H9 (cell line): ENCODE data around the gene ALCAM. TPM values are rescaled to one million over a fixed set of nuclear protein-coding genes. Genes with fewer than 3 reads are reported as not detected.
A peak's percentile ranks its signal among the peaks of the same experiment; 100 is the strongest.

Experiments used
- DNase-seq: peaks from one replicate; pipeline ENCODE4 v3.0.0-alpha.2; 2017
- H2AFZ ChIP-seq: one replicate; pipeline ENCODE4 v1.6.1; 2013; ENCODE audit warnings: mild to moderate bottlenecking, low read length, control low read depth, moderate library complexity
- H2AK5ac ChIP-seq: 2 replicates; pipeline ENCODE4 v1.6.1; 2013; ENCODE audit warnings: low read length, control low read depth, mixed read lengths; ENCODE audit not compliant: insufficient read length
- H2BK120ac ChIP-seq: one replicate; pipeline ENCODE4 v1.6.1; 2013; ENCODE audit warnings: low read depth, mild to moderate bottlenecking, low read length, control low read depth, inconsistent platforms; ENCODE audit not compliant: poor library complexity, severe bottlenecking
- H2BK12ac ChIP-seq: 2 replicates; pipeline ENCODE4 v1.6.1; 2013; ENCODE audit warnings: low read length, control low read depth, mixed read lengths, low read depth; ENCODE audit not compliant: insufficient read length
- H2BK15ac ChIP-seq: 2 replicates; pipeline ENCODE4 v1.6.1; 2013; ENCODE audit warnings: low read depth, low read length, control low read depth
- H2BK20ac ChIP-seq: one replicate; pipeline ENCODE4 v1.6.1; 2013; ENCODE audit warnings: low read depth, mild to moderate bottlenecking, low read length, control low read depth, inconsistent platforms; ENCODE audit not compliant: poor library complexity, severe bottlenecking
- H2BK5ac ChIP-seq: 2 replicates; pipeline ENCODE4 v1.6.1; 2013; ENCODE audit warnings: low read length, control low read depth, mixed read lengths; ENCODE audit not compliant: insufficient read length
- H3K14ac ChIP-seq: 2 replicates; pipeline ENCODE4 v1.6.1; 2013; ENCODE audit warnings: low read length, control low read depth; ENCODE audit not compliant: insufficient read depth
- H3K18ac ChIP-seq: 2 replicates; pipeline ENCODE4 v1.6.1; 2013; ENCODE audit warnings: low read depth, mild to moderate bottlenecking, mixed read lengths, low read length, control low read depth; ENCODE audit not compliant: insufficient read length
- H3K23ac ChIP-seq: 2 replicates; pipeline ENCODE4 v1.6.1; 2013; ENCODE audit warnings: low read length, control low read depth, mixed read lengths, low read depth; ENCODE audit not compliant: insufficient read length
- H3K23me2 ChIP-seq: 2 replicates; pipeline ENCODE4 v1.6.1; 2013; ENCODE audit warnings: low read depth, mild to moderate bottlenecking, mixed read lengths, low read length, control low read depth; ENCODE audit not compliant: insufficient read length, poor library complexity, severe bottlenecking
- H3K27ac ChIP-seq: 2 replicates; pipeline ENCODE4 v1.5.1; 2013; ENCODE audit warnings: low read length, control low read depth, mixed read lengths, low read depth; ENCODE audit not compliant: insufficient read length
- H3K27me3 ChIP-seq: 2 replicates; pipeline ENCODE4 v1.6.1; 2013; ENCODE audit warnings: low read length, control low read depth, inconsistent platforms; ENCODE audit not compliant: insufficient read depth
- H3K4ac ChIP-seq: 2 replicates; pipeline ENCODE4 v1.6.1; 2013; ENCODE audit warnings: low read depth, mild to moderate bottlenecking, control low read depth, inconsistent platforms, low read length, moderate library complexity
- H3K4me1 ChIP-seq: 2 replicates; pipeline ENCODE4 v1.6.1; 2013; ENCODE audit warnings: low read length, control low read depth, inconsistent platforms; ENCODE audit not compliant: insufficient read depth
- H3K4me2 ChIP-seq: 2 replicates; pipeline ENCODE4 v1.6.1; 2013; ENCODE audit warnings: low read length, control low read depth, mixed read lengths; ENCODE audit not compliant: insufficient read length, insufficient read depth
- H3K56ac ChIP-seq: 2 replicates; pipeline ENCODE4 v1.6.1; 2013; ENCODE audit warnings: low read depth, mild to moderate bottlenecking, mixed read lengths, low read length, control low read depth; ENCODE audit not compliant: insufficient read length
- H3K79me1 ChIP-seq: 2 replicates; pipeline ENCODE4 v1.6.1; 2013; ENCODE audit warnings: low read depth, mild to moderate bottlenecking, moderate library complexity, low read length, control low read depth, inconsistent platforms; ENCODE audit not compliant: insufficient read depth, poor library complexity, severe bottlenecking
- H3K79me2 ChIP-seq: 2 replicates; pipeline ENCODE4 v1.6.1; 2013; ENCODE audit warnings: low read length, control low read depth, inconsistent platforms; ENCODE audit not compliant: insufficient read depth
- H3K9ac ChIP-seq: 2 replicates; pipeline ENCODE4 v1.6.1; 2013; ENCODE audit warnings: low read length, control low read depth, mixed read lengths; ENCODE audit not compliant: insufficient read length; ENCODE audit errors: extremely low read depth
- H3K9me3 ChIP-seq: one replicate; pipeline ENCODE4 v1.6.1; 2013; ENCODE audit warnings: low read depth, low read length, inconsistent platforms; ENCODE audit not compliant: control insufficient read depth
- H3T11ph ChIP-seq: one replicate; pipeline ENCODE4 v1.6.1; 2013; ENCODE audit warnings: mild to moderate bottlenecking, low read length, control low read depth, inconsistent platforms
- H4K20me1 ChIP-seq: one replicate; pipeline ENCODE4 v1.6.1; 2013; ENCODE audit not compliant: control insufficient read depth, insufficient read length, insufficient read depth
- H4K5ac ChIP-seq: 2 replicates; pipeline ENCODE4 v1.6.1; 2013; ENCODE audit warnings: low read depth, mild to moderate bottlenecking, mixed read lengths, low read length, control low read depth; ENCODE audit not compliant: insufficient read length
- H4K8ac ChIP-seq: replicated peaks from 2 replicates; pipeline ENCODE4 v1.6.1; 2013; ENCODE audit warnings: low read length, control low read depth, mixed read lengths, low read depth; ENCODE audit not compliant: insufficient read length
- H4K91ac ChIP-seq: 2 replicates; pipeline ENCODE4 v1.6.1; 2013; ENCODE audit warnings: low read depth, mild to moderate bottlenecking, moderate library complexity, mixed read lengths, low read length, control low read depth; ENCODE audit not compliant: insufficient read length
- H3K27ac Mint-ChIP-seq, 3 experiments: 2 replicates in 2 of 3; 3 replicates in 1 of 3; pipeline ENCODE4 v1.8.0; 2020 to 2021; ENCODE audit warnings: mixed read lengths in 3 of 3, mild to moderate bottlenecking in 1 of 3, moderate library complexity in 1 of 3
- H3K27me3 Mint-ChIP-seq: 2 replicates; pipeline ENCODE4 v1.8.0; 2021; ENCODE audit warnings: low read depth, mild to moderate bottlenecking, moderate library complexity, mixed read lengths
- H3K36me3 Mint-ChIP-seq, 3 experiments: 2 replicates in 2 of 3; 3 replicates in 1 of 3; pipeline ENCODE4 v1.8.0; 2020 to 2021; ENCODE audit warnings: low read depth in 3 of 3, mixed read lengths in 3 of 3; ENCODE audit not compliant: insufficient read depth in 1 of 3
- H3K4me1 Mint-ChIP-seq, 2 experiments: 2 replicates each; pipeline ENCODE4 v1.8.0; 2020; ENCODE audit warnings: mixed read lengths in 2 of 2
- H3K4me3 Mint-ChIP-seq, 2 experiments: 2 replicates in 1 of 2; 3 replicates in 1 of 2; pipeline ENCODE4 v1.8.0; 2020 to 2021; ENCODE audit warnings: mild to moderate bottlenecking in 2 of 2, mixed read lengths in 2 of 2, moderate library complexity in 1 of 2
- H3K9me3 Mint-ChIP-seq, 2 experiments: 2 replicates in 1 of 2; 3 replicates in 1 of 2; pipeline ENCODE4 v1.8.0; 2020; ENCODE audit warnings: mild to moderate bottlenecking in 2 of 2, mixed read lengths in 2 of 2, moderate library complexity in 1 of 2
- CTCF ChIP-seq: fragments of 200-600 bp; sonication (generic); conservative IDR thresholded peaks from 3 replicates; pipeline ENCODE4 v1.8.0; 2021; ENCODE audit warnings: antibody characterized with exemption, mild to moderate bottlenecking
- WGBS: extraction: QIAGEN DNeasy Blood & Tissue Kit; methylation state at CpG from one replicate; pipeline ENCODE4 v1.1.7; 2013; ENCODE audit warnings: missing lambda C conversion rate, low lambda C conversion rate, mixed read lengths; ENCODE audit not compliant: insufficient read length; ENCODE audit errors: extremely low coverage; 5-methylcytosine and 5-hydroxymethylcytosine counted together
- total RNA-seq: library from RNA; stranded (reverse); gene quantifications from 2 replicates; pipeline ENCODE4 v1.2.1, GENCODE V29; 2021

The ALCAM gene
- total RNA-seq, 1 experiment from 2014 or later = 43.7 TPM

- no peak overlapping the region for H3K4me2 ChIP-seq
- H3K4ac ChIP-seq = no peak overlapping the region
- no peak overlapping the region for H4K5ac ChIP-seq
- H2BK15ac ChIP-seq = no peak overlapping the region
- no peak overlapping the region for H2BK12ac ChIP-seq
- WGBS = no CpG with 5 or more reads among the region's 2 CpGs
- no peaks in the 10 kb centered on the region for H3K23me2 ChIP-seq
- H3K9me3 ChIP-seq = no peaks in the 10 kb centered on the region
- H3K14ac ChIP-seq = no peak overlapping the region
- H3K27me3 ChIP-seq = no peaks in the 10 kb centered on the region
- peaks cover 8 to 9% of the 10 kb centered on the region in 2 experiments; a peak in 3 of 5 replicates for H3K9me3 Mint-ChIP-seq
- peaks cover 7 to 9% (median 7%) of the 10 kb centered on the region in 3 experiments; a peak in 6 of 7 replicates for H3K36me3 Mint-ChIP-seq
- no peak overlapping the region for H4K91ac ChIP-seq
- no peak overlapping the region for H2BK20ac ChIP-seq
- peak overlapping the region in 2 of 3 experiments; percentile 5 to 19; a peak in 1 of 7 replicates for H3K27ac Mint-ChIP-seq
- H3K4me1 ChIP-seq = no peaks in the 10 kb centered on the region; the same call in 1 of the 2 replicates
- H4K8ac ChIP-seq = no peak overlapping the region
- no peak overlapping the region for H2BK5ac ChIP-seq
- H2AK5ac ChIP-seq = no peak overlapping the region
- no peak overlapping the region for H2AFZ ChIP-seq
- H3K4me1 Mint-ChIP-seq = peaks cover 12% of the 10 kb centered on the region in 2 experiments
- DNase-seq = no peak
- no peak overlapping the region for H3K56ac ChIP-seq
- no peaks in the 10 kb centered on the region for H3K79me1 ChIP-seq
- H3K9ac ChIP-seq = no peak overlapping the region
- H4K20me1 ChIP-seq = no peaks in the 10 kb centered on the region
- no peaks in the 10 kb centered on the region for H3K27me3 Mint-ChIP-seq
- no peak overlapping the region for H2BK120ac ChIP-seq
- H3K23ac ChIP-seq = no peak overlapping the region
- no peak overlapping the region for H3T11ph ChIP-seq
- no peak overlapping the region for H3K18ac ChIP-seq
- H3K79me2 ChIP-seq = no peaks in the 10 kb centered on the region
- H3K27ac ChIP-seq = no peak overlapping the region
- H3K4me3 Mint-ChIP-seq = no peak overlapping the region
- no peak for TF ChIP-seq CTCF
These were observed 64.5 kb downstream of the ALCAM start for GRCh38 chr3:105431200-105431599.
